Measurements from ENCODE around the gene UTP4. TPM values are rescaled to one million over a fixed set of nuclear protein-coding genes. Genes with fewer than 3 reads are reported as not detected.
"Not testable (repeated sequence)": the region's sequence is repeated elsewhere in the genome, so short reads cannot be mapped to it uniquely, and the experiment has no call there.

UTP4 gene
- total RNA-seq, 4 donors from 2014 or later, result 10.1 to 79.4 (median 17.6) TPM

- intact Hi-C loops (cut with DNase I; ENCODE audit: low total_unique reads), result no loop called here
- Histone ChIP-seq H3K36me3 (peaks cover 0 to 3% (median 0%) of the 10 kb centered on the region in 4 donors), H3K9me3 (no peaks in the 10 kb centered on the region), H3K4me1 (peaks cover 3 to 22% (median 12%) of the 10 kb centered on the region in 4 donors), H3K4me3 (no peak overlapping the region), H3K27ac (no peak overlapping the region), H3K27me3 (no peaks in the 10 kb centered on the region)
- in situ Hi-C loops (cut with MboI; ENCODE audit: low pct_ligation_motif_present in 1 of 4, low pct_unique_long_range_greater_than_20kb in 1 of 4, low sequenced_read_pairs in 3 of 4), result loop anchor here in 3 of 4 donors (10.0 kb wide), 3 partner anchors 221 to 281 kb away; partner anchors contain the start of gene TANGO6 (in 1 of the 3)
- WGBS, 2 donors (ENCODE audit: low coverage in 1 of 2), result 85 to 94% methylated on average over 3 of the region's 3 CpGs
- TF ChIP-seq POLR2AphosphoS5 (IDR thresholded peaks at IDR 0.05) (no peak), POLR2A (IDR thresholded peaks at IDR 0.05) (no peak), EP300 (IDR thresholded peaks at IDR 0.05; ENCODE audit: low read depth) (no peak)
- TF ChIP-seq, protein P1, sequence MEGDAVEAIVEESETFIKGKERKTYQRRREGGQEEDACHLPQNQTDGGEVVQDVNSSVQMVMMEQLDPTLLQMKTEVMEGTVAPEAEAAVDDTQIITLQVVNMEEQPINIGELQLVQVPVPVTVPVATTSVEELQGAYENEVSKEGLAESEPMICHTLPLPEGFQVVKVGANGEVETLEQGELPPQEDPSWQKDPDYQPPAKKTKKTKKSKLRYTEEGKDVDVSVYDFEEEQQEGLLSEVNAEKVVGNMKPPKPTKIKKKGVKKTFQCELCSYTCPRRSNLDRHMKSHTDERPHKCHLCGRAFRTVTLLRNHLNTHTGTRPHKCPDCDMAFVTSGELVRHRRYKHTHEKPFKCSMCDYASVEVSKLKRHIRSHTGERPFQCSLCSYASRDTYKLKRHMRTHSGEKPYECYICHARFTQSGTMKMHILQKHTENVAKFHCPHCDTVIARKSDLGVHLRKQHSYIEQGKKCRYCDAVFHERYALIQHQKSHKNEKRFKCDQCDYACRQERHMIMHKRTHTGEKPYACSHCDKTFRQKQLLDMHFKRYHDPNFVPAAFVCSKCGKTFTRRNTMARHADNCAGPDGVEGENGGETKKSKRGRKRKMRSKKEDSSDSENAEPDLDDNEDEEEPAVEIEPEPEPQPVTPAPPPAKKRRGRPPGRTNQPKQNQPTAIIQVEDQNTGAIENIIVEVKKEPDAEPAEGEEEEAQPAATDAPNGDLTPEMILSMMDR (IDR thresholded peaks at IDR 0.05), result no peak
- DNase-seq, result no peak
Observed at GRCh38 chr16:69126221-69126620, 6.2 kb upstream of the UTP4 start.

DNA sequence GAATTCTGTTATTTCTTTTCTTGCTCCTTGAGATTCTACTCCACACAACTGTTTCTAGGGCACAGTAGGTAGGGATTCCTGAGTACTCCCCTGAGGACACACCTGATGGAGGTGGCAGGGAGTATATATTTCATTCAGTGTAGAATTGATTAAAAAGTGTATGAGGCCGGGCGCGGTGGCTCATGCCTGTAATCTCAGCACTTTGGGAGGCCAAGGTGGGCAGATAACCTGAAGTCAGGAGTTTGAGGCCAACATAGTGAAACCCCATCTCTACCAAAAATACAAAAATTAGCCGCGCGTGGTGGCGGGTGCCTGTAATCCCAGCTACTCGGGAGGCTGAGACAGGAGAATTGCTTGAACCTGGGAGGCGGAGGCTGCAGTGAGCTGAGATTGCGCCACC is 5.6 kb upstream of the UTP4 start:
- peaks cover 4 to 24% (median 15%) of the 10 kb centered on the region in 4 donors for H3K4me1 ChIP-seq
- H3K36me3 ChIP-seq; DNase-seq; intact Hi-C loops (cut with DNase I; ENCODE audit: low total_unique reads); H3K9me3 ChIP-seq; H3K27me3 ChIP-seq; H3K27ac ChIP-seq; H3K4me3 ChIP-seq: not testable (repeated sequence)
- WGBS, 2 donors (ENCODE audit: low coverage in 1 of 2), result 96 to 98% methylated on average over 7 to 10 of the region's 10 CpGs
- in situ Hi-C loops (cut with MboI; ENCODE audit: low pct_ligation_motif_present in 1 of 4, low pct_unique_long_range_greater_than_20kb in 1 of 4, low sequenced_read_pairs in 3 of 4), result loop anchor here in 3 of 4 donors (10.0 kb wide), 3 partner anchors 222 to 282 kb away; partner anchors contain the start of gene TANGO6 (in 1 of the 3)

- H3K36me3 ChIP-seq, result peaks cover 0 to 3% (median 0%) of the 10 kb centered on the region in 4 donors
- WGBS, 2 donors (ENCODE audit: low coverage in 1 of 2), result 79 to 82% methylated on average over 4 to 12 of the region's 12 CpGs
- intact Hi-C loops (cut with DNase I; ENCODE audit: low total_unique reads), result no loop called here
- no peaks in the 10 kb centered on the region for H3K27me3 ChIP-seq
- TF ChIP-seq EP300 (IDR thresholded peaks at IDR 0.05; ENCODE audit: low read depth) (no peak), POLR2A (IDR thresholded peaks at IDR 0.05) (no peak), POLR2AphosphoS5 (IDR thresholded peaks at IDR 0.05) (no peak)
- TF ChIP-seq, protein P1 (IDR thresholded peaks at IDR 0.05), result no peak
- H3K27ac ChIP-seq, result no peak overlapping the region
- in situ Hi-C loops (cut with MboI; ENCODE audit: low pct_ligation_motif_present in 1 of 4, low pct_unique_long_range_greater_than_20kb in 1 of 4, low sequenced_read_pairs in 3 of 4), result loop anchor here in 3 of 4 donors (10.0 kb wide), 3 partner anchors 223 to 283 kb away; partner anchors contain the start of gene TANGO6 (in 1 of the 3)
- no peak for DNase-seq
- peaks cover 4 to 24% (median 17%) of the 10 kb centered on the region in 4 donors for H3K4me1 ChIP-seq
- no peak overlapping the region for H3K4me3 ChIP-seq
- H3K9me3 ChIP-seq, result no peaks in the 10 kb centered on the region
Observed at GRCh38 chr16:69127966-69128510, 4.4 kb upstream of the UTP4 start.

GRCh38 chr16:69130461-69130860 is 2.0 kb upstream of the UTP4 start:
- in situ Hi-C loops (cut with MboI; ENCODE audit: low pct_ligation_motif_present in 1 of 4, low pct_unique_long_range_greater_than_20kb in 1 of 4, low sequenced_read_pairs in 3 of 4) (no loop called here), intact Hi-C loops (cut with DNase I; ENCODE audit: low total_unique reads) (no loop called here)
- Histone ChIP-seq H3K4me3 (no peak overlapping the region), H3K27ac (peak overlapping the region in 1 of 4 donors; percentile 91), H3K9me3 (no peaks in the 10 kb centered on the region), H3K4me1 (peaks cover 7 to 37% (median 27%) of the 10 kb centered on the region in 4 donors), H3K27me3 (no peaks in the 10 kb centered on the region), H3K36me3 (no peaks in the 10 kb centered on the region)
- WGBS, 2 donors (ENCODE audit: low coverage in 1 of 2), result 75 to 76% methylated on average over 5 to 6 of the region's 6 CpGs
- DNase-seq, result no peak
- no peak for TF ChIP-seq EP300 (IDR thresholded peaks at IDR 0.05; ENCODE audit: low read depth)
- no peak for TF ChIP-seq POLR2A (IDR thresholded peaks at IDR 0.05)
- TF ChIP-seq, protein P1 (IDR thresholded peaks at IDR 0.05), result no peak
- TF ChIP-seq POLR2AphosphoS5 (IDR thresholded peaks at IDR 0.05), result no peak
